Progenitor cell of endocrine pancreas (in vitro differentiated cells): ENCODE measurements around the gene ACYP1. TPM values are rescaled to one million over a fixed set of nuclear protein-coding genes. Genes with fewer than 3 reads are reported as not detected.

Source experiments
- DNase-seq: peaks from one replicate; pipeline ENCODE4 v3.0.0; 2021; ENCODE audit warnings: low spot score; ENCODE audit not compliant: unreplicated experiment
- H3K27ac Mint-ChIP-seq: 2 replicates; pipeline ENCODE4 v1.8.0; 2021; ENCODE audit warnings: mild to moderate bottlenecking, moderate library complexity, mixed read lengths
- H3K27me3 Mint-ChIP-seq: 2 replicates; pipeline ENCODE4 v1.8.0; 2021; ENCODE audit warnings: mixed read lengths
- H3K36me3 Mint-ChIP-seq: 2 replicates; pipeline ENCODE4 v1.8.0; 2022; ENCODE audit warnings: mixed read lengths; ENCODE audit not compliant: insufficient read depth
- H3K4me1 Mint-ChIP-seq: 2 replicates; pipeline ENCODE4 v1.8.0; 2021; ENCODE audit warnings: low read depth, mixed read lengths
- H3K4me3 Mint-ChIP-seq: 2 replicates; pipeline ENCODE4 v1.8.0; 2021; ENCODE audit warnings: low read depth, mild to moderate bottlenecking, moderate library complexity, mixed read lengths
- H3K9me3 Mint-ChIP-seq: 2 replicates; pipeline ENCODE4 v1.8.0; 2021; ENCODE audit warnings: low read depth, mixed read lengths
- CTCF ChIP-seq: fragments of 200-600 bp; sonication (generic); IDR thresholded peaks from one replicate; pipeline ENCODE4 v1.5.0; 2021; ENCODE audit warnings: antibody characterized with exemption, mild to moderate bottlenecking; ENCODE audit not compliant: unreplicated experiment
- total RNA-seq: library from RNA; stranded (reverse); gene quantifications from 2 replicates; pipeline ENCODE4 v1.2.1, GENCODE V29; 2021

ACYP1 gene
- total RNA-seq, 1 donor from 2014 or later = 21.2 TPM

GRCh38 chr14:75066691-75067090 lies 2.9 kb upstream of the ACYP1 start:
- H3K36me3 Mint-ChIP-seq = no peaks in the 10 kb centered on the region
- no peaks in the 10 kb centered on the region for H3K27me3 Mint-ChIP-seq
- no peaks in the 10 kb centered on the region for H3K9me3 Mint-ChIP-seq
- no peak for TF ChIP-seq CTCF
- no peak for DNase-seq
- peaks cover 19% of the 10 kb centered on the region for H3K4me1 Mint-ChIP-seq
- H3K27ac Mint-ChIP-seq = no peak overlapping the region
- H3K4me3 Mint-ChIP-seq = no peak overlapping the region

DNA sequence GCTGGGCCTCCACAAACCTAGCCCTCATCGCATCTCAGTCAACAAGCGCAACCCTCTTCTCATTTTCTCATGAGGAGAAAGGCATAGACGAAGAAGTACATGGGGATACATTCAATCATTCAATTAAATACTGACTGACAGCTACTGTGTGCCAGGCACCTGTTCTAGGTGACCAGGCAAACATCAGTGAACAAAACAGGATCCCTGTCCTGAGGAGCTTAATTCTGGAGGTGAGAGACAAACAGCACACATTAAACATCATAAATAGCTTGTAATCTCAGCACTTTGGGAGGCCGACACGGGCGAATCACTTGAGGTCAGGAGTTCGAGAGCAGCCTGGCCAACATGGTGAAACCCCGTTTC lies 362 bp upstream of the ACYP1 start:
- Mint-ChIP-seq H3K4me1 (peaks cover 10% of the 10 kb centered on the region), H3K4me3 (peak overlapping the region; percentile 97), H3K36me3 (peaks cover 13% of the 10 kb centered on the region), H3K27ac (peak overlapping the region; percentile 81), H3K9me3 (no peaks in the 10 kb centered on the region), H3K27me3 (no peaks in the 10 kb centered on the region)
- no peak for TF ChIP-seq CTCF
- DNase-seq = no peak

GRCh38 chr14:75063013-75063412 lies 811 bp downstream of the ACYP1 start:
- Mint-ChIP-seq H3K36me3 (peaks cover 15% of the 10 kb centered on the region), H3K4me3 (peak overlapping the region; percentile 97), H3K9me3 (no peaks in the 10 kb centered on the region), H3K27me3 (no peaks in the 10 kb centered on the region), H3K4me1 (peaks cover 12% of the 10 kb centered on the region), H3K27ac (no peak overlapping the region)
- TF ChIP-seq CTCF = no peak
- no peak for DNase-seq

- Mint-ChIP-seq H3K27me3 (no peaks in the 10 kb centered on the region), H3K4me3 (no peak overlapping the region)
Measured at GRCh38 chr14:75060420-75060819, 3.4 kb downstream of the ACYP1 start.

GRCh38 chr14:75059642-75060041 lies 4.2 kb downstream of the ACYP1 start:
- TF ChIP-seq CTCF = no peak
- Mint-ChIP-seq H3K4me3 (no peak overlapping the region), H3K36me3 (peaks cover 20% of the 10 kb centered on the region), H3K4me1 (peaks cover 12% of the 10 kb centered on the region), H3K9me3 (no peaks in the 10 kb centered on the region), H3K27me3 (no peaks in the 10 kb centered on the region), H3K27ac (no peak overlapping the region)
- DNase-seq = no peak

More at GRCh38 chr14:75060420-75060819, 3.4 kb downstream of the ACYP1 start:
- DNase-seq = no peak
- no peak overlapping the region for H3K27ac Mint-ChIP-seq
- H3K36me3 Mint-ChIP-seq = peaks cover 19% of the 10 kb centered on the region
- H3K9me3 Mint-ChIP-seq = no peaks in the 10 kb centered on the region
- H3K4me1 Mint-ChIP-seq = peaks cover 12% of the 10 kb centered on the region
- no peak for TF ChIP-seq CTCF
